DMS 273 (cell line): ENCODE results near the gene HOXA6.
A peak's percentile ranks its signal among the peaks of the same experiment; 100 is the strongest.

Experiments
- DNase-seq: peaks from one replicate; lab custom pipeline; 2025; ENCODE audit not compliant: unreplicated experiment; lab: John Stamatoyannopoulos, UW

Gene HOXA6

DNA sequence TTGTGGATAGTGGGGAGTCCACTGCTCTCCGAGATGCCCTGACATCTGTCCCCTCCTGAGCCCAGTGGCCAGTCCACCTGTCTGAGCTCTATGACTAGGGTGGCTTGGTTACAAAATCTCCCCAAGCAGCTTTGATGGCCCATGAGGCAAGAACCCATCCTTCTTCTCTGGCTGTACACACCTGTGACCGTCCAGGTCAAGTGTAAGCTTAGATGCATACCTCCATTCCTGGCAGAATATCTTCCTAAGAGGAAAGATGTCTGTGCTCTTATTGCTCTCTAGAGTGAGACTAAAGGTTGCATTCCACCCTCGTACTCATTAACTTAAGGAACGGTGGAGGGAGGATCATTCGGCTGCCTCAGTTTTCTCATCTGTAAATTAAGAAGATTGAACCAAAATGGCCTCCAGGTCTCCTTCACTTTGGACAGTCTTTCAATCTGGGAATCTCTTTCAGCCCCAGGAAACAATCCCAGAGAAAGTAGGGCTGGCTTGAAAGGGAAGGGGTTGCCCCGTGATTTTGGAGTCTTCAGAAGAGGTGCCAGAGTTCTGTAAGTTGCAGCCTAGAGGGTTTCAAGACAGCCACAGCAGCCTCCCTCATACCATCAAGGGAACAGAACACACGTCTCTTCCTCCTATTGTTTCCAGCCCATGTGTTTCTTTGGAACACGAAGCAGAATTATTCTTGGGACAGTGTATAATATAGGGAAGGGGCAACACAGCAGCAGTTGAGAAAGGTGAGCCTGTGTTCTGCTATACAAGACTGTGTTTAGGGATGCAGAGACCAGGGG is 22.5 kb downstream of the HOXA6 start:
- DNase-seq: no peak

DNA sequence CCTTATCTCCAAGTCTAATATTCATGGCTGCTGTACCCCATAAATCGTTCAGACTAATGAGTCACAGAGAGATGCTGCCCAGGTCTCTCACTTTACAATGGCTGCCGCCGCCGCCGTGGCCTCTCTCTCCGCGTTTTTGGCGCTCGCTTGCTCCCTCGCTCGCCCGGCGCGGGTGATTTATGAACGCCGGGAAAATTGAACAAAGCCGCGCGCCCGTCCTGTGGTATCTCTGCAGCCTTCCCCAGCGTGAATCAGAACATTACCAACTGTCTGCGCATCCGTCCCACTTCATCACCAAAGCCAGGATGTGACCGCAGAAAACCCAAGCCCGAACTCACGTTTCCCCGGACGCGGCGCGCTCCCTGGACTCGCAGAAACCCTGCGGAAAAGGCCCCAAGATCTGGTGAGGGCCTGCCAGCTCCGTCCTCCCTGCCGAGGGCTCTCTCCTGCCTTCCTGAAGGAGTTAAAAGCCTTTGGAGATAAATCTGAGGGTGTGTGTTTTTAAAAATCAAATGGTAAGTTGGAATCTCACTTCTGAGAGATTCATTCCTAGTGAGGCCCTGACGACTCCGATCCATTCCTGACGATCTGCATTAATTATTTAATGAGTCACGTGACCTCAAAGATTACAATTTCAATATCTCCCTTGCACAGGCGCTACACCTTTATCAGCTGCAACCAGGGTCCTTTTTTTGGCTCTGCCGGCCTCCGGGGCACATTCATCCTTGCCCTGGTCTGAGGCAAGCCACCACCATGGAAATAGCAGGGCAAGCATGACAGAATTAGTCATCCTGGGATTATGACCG is 23.3 kb downstream of the HOXA6 start:
- DNase-seq: no peak

DNA sequence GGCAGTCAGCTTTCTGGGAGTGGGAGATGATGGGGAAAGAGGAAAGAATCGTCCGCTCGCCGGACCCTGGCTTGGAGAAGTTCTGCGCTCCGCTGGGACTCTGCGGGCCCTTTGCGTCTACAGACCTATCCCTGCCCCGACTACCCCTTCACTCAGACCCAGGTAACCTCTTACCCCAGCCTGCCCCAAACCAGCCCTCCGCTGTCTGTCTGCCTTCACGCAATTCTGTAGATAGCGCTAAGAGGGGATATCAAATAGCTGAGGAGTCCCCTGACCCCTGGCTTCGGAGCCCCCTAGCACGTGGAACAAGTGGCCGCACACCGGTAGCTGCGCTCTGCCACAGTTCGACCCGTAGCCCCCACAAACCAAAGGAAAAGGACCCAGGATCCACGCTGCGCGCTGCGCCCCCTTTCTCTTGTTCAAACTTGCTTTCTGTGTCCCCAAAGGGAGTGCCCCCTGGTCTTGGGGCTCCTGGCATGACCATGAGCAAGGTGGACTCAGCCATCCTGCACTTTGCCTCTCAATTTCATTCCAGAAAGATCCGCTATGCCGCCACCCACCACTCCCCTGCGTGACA is 24.0 kb downstream of the HOXA6 start:
- no peak for DNase-seq

DNA sequence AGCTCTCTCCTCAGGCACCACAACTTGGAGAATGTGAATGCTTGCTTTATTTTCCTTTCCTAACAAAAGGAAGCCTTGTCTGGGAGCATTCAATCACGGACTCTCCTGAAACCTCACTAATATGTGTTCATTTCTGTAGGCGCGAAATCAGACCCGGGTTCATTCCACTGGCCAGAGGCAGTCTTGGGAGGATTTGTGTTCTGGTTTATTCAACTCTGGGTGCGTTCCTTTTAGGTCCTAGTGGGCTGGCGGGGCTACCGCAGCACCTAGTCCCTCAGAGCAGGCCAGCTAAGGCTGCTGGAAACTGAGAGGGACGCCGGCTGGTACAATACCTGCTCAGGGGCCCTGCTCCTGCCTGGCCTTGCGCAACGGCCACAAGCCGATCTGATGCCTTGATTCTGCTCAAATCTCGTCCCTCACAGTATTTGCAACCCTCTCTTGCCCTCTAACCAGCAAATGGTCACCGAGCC is 24.5 kb downstream of the HOXA6 start:
- no peak for DNase-seq

DNA sequence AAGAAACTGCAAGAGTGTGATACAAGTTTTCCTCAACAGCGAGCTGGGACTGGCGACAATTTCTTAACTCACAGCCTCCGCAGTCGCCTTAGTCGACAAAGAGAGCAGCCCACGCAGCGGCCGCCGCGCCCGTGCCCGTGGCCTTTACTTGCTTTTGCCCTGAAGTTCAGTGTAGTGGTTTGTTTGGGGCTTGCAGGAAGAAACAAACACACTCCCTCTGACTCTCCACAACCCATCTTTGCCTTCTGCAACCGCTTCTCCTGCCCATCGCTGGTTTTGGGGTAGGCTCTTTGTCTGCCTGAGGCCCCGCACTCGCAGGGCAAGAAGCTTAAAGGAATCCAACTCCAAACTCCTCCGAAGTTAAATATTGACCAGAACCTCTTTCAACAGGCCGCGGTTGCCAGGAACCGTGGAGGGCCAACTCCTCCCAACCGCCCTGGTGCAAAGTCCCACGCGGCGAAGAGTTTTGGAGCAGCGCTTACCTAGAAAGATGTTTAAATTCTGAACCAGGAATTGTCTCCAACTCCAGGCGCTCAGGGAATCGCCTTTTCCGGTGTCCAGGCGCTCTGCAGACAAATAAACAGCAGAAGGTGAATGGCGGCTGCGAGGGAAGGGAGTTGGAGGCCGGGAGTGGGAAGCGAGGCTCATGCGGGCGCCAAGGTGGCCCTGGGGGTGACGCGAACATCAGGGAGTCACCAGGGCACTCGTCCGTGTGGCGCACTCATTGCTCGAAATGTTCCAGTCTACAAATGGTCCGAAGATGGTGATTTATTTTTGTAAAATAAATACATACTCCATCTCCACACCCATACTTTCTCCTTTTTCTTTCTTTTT is 25.3 kb downstream of the HOXA6 start:
- DNase-seq: no peak

DNA sequence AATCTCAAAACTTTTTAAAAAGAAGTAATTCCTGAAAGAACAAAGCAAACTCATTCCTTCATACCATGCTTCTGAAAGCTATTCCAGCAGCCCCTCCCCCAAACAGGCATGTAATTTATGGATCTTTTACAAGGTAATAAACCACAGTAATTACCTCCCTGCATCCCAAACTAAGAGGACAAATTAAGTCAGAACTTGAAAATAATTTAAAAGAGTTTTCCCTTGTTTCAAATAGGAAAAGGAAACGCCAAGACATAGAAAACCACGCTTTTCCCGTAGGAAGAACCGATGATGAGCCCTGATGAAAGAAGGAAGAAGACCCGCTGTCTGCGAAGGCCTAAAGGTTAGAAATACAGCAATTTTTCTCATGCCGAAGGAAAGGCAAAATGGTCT is 25.9 kb downstream of the HOXA6 start:
- no peak for DNase-seq

DNA sequence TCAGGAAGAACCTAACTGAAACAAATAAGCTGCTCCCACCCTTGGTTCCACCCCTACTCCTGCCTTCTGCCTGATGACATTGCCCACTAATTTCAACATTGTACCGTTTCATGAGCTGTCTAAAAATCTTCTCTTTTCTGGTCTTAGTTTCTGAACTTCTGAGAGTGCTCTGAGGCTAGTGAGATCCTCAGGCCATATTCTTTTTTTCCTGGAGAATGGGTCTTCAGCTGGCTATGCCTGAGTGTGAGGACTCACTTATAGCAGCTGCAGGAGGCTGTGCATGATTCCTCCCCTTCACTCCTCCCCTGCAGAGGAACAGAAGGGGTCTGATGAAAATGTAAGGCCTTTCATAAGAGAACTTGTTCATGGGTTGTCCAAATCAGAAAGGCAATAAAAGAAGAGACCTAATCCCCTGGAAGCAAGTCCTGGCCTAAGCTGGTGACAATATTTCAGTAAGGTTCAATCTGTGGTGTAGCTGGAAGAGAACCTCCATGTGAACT is 28.1 kb downstream of the HOXA6 start:
- no peak for DNase-seq

DNA sequence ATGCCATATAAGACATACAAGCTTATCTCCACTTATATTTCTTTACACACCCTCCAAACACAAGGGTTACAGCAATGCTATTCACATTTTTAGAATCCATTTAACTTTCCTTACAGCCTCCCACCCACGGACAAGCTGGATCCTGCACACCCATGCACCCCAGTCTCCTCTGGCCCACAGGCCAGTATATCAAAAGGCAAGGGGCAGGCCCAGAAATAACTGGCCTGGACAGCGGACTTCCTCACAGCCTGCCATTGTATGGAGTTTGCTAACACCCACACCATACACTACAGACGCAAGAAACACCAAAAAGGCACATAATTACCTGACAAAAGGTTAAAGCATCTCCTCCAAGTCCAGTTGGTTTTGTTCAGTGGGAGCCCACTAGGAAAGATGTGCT is 29.0 kb downstream of the HOXA6 start:
- no peak for DNase-seq

DNA sequence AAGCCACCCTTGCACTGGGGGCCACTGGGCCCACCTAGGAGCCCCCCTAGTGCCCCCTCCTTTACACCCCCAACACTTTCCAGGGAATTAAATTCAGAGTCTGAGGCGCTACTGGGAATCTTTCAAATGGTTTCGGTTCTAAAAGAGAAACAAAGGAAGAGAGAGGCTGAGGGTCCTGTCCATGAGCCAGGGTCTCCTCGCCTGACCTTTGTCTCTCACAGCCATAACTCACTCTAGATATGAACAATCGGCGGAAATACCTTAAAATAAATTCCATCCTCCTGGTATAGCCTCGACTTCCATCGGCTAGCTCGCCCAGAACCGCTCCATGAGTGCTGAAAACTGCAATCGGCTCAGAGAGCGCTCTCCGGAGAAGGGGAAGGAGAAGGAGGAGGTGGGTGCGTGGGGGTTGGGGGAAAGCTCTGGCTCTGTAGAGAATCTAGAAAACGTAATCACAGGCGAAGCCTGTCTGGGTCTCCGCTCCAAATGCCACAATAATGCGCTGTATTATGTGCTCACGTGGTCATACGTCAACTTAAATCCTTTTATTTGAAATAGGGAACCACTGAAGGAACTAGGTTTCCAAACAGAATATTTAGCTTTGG is 29.6 kb downstream of the HOXA6 start:
- no peak for DNase-seq

DNA sequence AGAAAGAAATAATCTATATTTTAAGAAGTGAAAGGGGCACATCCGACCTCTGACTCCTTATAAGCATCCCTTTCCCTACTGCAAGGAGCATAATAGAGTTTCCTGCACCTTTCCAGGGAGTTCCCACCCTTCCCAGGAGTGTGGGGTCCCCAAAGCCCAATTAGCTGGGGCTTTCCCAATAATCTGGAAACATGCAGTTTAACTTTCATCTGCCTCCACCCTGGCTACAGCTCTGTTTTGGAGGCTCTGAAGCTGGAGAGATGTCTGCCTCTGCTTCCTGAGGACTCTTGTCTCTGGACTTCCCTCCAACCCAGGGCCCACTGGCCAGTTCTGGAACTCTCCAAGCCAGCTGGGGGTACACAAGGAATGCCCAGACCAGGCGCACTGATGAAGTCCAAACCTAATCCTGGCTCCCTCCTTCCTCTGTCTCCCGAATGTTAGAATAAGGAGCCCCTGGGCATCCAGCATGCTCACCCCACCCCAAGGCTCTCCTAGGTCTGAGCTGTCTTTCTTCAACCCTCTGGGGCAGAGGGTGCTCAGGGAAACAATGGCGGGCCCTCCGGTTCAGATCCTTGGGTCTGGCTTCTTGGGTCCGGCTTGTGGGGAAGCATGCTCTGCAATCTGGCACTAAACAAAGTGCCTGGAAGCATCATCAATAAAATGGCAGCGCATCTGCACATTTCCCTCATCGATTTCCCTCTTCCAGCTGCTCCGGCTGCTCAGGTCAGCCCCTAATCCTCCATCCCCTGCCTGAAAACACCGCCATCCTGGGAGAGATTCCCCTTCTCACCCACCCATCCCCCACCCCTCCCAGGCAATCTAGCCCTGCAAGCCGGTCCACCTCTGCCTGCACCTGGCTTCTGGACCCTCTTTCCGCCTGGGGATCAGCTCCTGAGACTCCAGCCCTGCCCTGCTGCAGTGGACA is 30.4 kb downstream of the HOXA6 start:
- no peak for DNase-seq

DNA sequence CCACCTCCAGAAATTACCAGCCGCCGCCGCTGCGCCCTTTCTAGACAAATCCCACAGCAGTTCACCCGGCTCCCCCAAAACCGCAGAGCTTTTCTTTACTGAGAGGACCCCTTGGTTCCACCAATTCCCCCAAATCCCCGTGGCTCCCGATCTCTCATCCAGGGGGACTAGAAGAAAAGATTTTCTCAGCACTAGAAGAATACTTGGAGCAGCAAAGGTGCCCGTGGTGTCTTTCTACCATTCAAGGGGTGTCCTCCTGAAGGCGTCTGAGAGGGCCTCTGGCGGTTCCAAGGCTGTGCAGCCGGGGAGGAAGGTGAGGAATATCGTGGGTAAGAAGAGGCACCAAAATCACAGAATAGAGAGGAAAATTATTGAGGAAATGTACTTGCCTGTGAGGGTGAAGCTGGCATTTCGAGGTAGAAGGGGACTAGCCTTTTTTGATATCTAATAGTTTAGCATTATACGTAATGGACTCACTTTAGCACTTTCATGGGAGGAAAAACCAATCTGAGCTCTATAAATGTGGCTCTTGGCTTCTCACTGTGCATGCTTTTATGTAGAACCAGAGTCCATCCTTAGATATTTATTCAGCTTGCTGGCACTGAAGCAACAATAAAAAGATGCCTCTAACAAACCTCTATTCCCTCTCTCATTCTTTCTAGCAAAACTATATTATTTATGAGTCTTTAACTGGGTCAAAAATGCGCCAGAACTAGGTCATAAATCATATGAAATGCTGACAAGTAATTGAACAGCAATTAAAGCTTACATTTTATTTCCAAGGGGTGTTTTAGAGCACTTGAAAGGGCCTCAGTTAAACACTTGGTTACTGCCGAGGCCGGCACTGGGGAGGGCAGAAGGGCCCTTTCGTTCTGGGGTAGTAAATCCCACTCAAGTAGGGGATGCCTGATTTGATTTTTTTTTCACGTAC is 31.3 kb downstream of the HOXA6 start:
- no peak for DNase-seq

DNA sequence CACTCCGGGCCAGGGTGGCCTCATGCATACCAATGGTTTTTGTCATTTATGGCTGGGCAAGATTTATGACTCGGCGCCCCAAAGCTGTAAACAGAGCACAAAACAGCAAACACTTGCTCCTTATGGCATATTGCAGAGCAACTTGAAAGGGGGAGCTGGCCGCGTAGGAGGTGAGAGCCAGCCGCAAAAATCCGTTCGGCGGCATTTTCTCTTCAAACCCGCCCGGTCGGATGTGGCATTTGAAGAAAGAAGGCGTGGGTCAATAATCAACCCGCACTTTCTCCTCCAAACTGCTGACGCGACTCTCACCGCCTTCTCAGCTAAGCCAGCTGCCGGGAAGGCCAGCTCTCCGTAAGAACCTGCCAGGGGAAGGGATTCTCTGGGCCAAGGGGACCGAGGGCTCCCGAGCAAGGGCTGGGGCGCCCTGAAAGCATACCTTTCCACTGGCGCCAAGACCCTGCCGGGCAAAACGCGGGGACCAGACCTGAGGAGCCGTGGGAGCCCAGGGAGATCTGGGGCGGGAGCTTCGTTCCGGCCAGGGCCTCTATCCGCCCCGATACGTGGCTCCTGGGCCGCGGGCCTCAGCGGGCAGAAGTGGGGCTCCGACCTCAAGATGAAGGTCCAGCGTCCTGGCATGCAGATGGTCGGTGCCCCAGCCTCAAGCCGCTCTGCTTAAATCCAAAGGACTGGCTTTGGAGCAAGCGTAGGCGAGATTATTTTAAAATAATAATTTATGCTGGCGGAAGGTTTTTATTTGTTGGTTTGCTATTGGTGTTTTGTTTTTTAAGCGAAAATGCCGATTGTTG is 32.1 kb downstream of the HOXA6 start:
- no peak for DNase-seq

DNA sequence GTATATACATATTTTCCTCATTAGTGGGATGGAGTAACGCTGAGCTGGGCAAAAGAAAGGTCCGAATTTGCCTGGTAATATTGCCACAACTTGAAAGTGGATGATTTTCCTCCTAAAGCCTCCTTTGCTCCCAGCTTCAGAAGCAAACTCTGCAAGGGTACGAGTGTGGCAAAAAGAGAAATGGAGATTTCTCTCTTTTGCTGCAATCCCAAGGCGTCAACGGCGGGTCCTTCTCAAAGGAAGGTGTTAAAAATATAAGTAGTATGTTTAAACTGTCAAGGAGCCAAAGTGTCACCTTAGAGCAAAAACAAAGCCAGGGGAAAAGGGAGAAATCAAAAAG is 32.7 kb downstream of the HOXA6 start:
- no peak for DNase-seq

DNA sequence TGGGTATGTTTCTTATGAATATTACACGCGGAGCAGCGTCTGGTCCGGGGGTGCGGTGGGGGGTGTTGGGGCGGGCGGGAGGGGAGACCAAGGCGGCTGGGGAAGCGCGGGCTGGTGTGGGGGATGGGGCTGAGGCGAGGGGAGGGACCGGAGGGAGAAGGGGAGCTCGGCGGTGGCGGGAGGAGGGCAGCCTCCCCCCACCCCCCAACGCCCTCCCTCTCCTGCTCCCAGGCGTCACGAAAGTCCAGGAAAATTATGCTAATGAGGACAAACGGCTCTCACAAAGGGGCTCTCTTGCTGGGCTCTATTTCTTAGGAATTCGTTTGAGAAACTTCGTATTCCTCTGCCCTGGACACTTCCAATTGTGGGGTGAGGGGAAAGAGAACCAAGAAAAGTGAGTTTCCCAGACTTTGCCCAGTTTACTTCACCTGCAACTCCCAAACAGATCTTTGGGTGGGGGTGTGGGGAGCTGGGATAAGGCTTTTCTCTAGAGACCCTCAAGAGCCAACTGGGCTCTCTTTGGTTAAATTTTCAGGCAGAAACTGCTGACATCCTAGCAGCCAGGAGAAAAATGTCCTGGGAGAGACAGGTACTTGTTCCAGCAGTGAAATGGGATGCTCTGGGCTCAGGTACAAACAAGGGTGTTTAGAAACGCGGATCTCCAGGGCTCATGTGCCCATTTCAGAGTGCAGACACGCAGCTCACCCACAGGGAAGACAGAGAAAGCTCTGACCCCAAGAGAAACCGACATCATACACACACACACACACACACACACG is 33.4 kb downstream of the HOXA6 start:
- peak; percentile 76 for DNase-seq

DNA sequence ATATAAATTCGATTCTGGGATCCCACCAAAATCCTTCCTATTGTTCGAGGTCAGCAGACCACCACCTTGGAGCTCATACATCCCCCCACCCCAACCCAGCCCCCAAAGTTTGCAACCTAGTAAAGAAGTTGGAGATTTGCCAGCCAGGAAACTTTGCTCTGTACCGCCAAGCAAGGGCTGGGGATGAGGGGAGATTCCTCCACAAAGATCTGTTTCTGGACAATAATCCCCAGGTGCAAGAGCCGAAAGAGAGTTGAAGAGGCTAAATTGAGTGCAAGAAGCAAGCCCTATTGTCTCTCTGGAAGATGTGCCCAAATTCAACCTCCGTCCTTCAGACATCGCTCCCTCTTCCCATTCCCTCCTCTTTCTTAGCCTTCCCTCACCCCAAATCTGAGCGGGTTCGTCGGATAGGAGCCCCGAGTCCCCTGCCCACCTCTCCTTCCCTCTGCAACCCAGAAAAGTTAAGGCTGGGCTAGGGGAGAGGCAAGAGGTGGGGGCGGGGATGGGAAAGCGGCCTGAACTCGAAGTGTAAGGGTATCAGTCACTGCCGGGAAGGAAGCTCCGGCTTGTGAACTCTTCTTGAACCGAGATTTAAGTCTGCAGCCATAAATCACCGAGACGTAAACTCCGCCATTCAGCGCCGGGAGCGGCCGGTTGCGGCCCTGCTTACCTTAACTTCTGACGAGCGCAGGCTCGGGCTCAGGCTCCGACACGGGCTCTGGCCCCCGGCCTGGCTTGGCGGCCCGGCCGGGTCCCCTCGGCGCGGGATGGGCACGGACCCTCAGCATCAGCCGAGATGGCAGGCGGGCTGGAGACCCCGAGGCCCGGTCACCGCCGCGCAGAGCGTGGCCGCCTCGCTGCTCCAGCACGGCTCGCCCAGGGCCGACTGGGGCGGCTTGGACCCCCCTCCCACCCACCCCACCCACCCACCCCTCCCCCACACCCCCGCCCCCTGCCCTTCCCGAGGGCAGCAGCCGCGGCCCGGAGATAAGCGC is 34.3 kb downstream of the HOXA6 start:
- peak; percentile 78 for DNase-seq

DNA sequence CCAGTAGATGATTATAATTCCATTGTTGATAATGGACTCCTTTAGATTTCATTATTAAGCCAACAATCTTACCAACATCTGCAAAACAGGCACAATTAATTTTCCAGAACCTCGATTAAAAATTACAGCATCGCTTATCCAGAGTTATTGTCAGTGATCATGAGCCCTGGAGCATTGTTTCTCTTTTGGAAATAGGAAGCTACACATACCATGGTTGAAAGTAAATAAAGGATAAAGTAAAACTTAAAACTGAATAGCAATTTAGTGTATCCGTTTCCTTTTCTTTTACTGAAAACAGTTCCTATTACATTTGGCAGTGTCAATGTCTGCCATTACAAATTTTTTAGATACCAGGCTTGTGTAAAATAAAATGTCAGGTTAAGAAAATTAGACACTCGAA is 35.2 kb downstream of the HOXA6 start:
- DNase-seq: no peak
